Right atrium auricular region (tissue), 2 donors: Measurements from ENCODE around the gene CHST12. TPM values are rescaled to one million over a fixed set of nuclear protein-coding genes. Genes with fewer than 3 reads are reported as not detected.

Experiments used
- DNase-seq: peaks from one replicate; pipeline ENCODE4 v3.0.0-alpha.2; 2019; ENCODE audit warnings: low spot score
- H3K27ac ChIP-seq, 2 donors: fragments of 200-600 bp; sonication (generic); 1 replicate in 1 of 2; 2 replicates in 1 of 2; pipeline ENCODE4 v1.5.1; 2016 to 2019
- H3K27me3 ChIP-seq, 2 donors: fragments of 200-600 bp; sonication (generic); one replicate each; pipeline versions ENCODE4 v1.5.1 to v1.6.0; 2017 to 2019
- H3K36me3 ChIP-seq: fragments of 200-600 bp; sonication (generic); one replicate; pipeline ENCODE4 v1.5.1; 2016
- H3K4me1 ChIP-seq, 2 donors: fragments of 200-600 bp; sonication (generic); one replicate each; pipeline versions ENCODE4 v1.5.1 to v1.6.0; 2017 to 2019
- H3K4me3 ChIP-seq, 2 donors: fragments of 200-600 bp; sonication (generic); 1 replicate in 1 of 2; 2 replicates in 1 of 2; pipeline ENCODE4 v1.5.1; 2017 to 2019; ENCODE audit warnings: mild to moderate bottlenecking in 1 of 2, moderate library complexity in 1 of 2
- H3K9me3 ChIP-seq, 2 donors: fragments of 200-600 bp; sonication (generic); one replicate each; pipeline ENCODE4 v1.5.1; 2019
- CTCF ChIP-seq, 2 donors: fragments of 200-600 bp; sonication (generic); IDR thresholded peaks; one replicate each; pipeline ENCODE4 v1.5.1; 2019; ENCODE audit warnings: antibody characterized with exemption in 2 of 2
- total RNA-seq, 2 donors: library from RNA; depleted of rRNA; stranded (reverse); fragments of >200 nt; gene quantifications; one replicate each; pipeline ENCODE4 v1.1.0, GENCODE V29; 2016

Gene CHST12
- total RNA-seq, 2 donors from 2014 or later: 14.2 to 15.0 TPM

- Histone ChIP-seq H3K4me3 (no peak within 1 kb of the TSS), H3K4me1 (peaks cover 0 to 29% of the 10 kb centered on the region in 2 donors), H3K27ac (no peak within 1 kb of the TSS), H3K36me3 (no peaks in the 10 kb centered on the region), H3K27me3 (no peaks in the 10 kb centered on the region), H3K9me3 (no peaks in the 10 kb centered on the region)
- no peak for TF ChIP-seq CTCF (IDR thresholded peaks at IDR 0.05)
- no peak for DNase-seq
Observed at GRCh38 chr7:2476298-2476697, 72.9 kb downstream of the CHST12 start, which contains the start of gene GRIFIN. Gene GRIFIN, minus strand, starts transcription at chr7:2476398. Its CDS starts 15 bp downstream, at chr7:2476383.

- Histone ChIP-seq H3K36me3 (no peaks in the 10 kb centered on the region), H3K9me3 (no peaks in the 10 kb centered on the region), H3K27ac (no peak overlapping the region), H3K4me3 (no peak overlapping the region), H3K27me3 (no peaks in the 10 kb centered on the region), H3K4me1 (peaks cover 0 to 23% of the 10 kb centered on the region in 2 donors)
- no peak for TF ChIP-seq CTCF (IDR thresholded peaks at IDR 0.05)
- DNase-seq: no peak
Observed at GRCh38 chr7:2476776-2477446, 73.5 kb downstream of the CHST12 start.

GRCh38 chr7:2477447-2478398, 74.3 kb downstream of the CHST12 start:
- TF ChIP-seq CTCF (IDR thresholded peaks at IDR 0.05): peak; percentile 31 to 89
- H3K4me3 ChIP-seq: peak overlapping the region in 1 of 2 donors; percentile 4
- peaks cover 0 to 2% of the 10 kb centered on the region in 2 donors for H3K9me3 ChIP-seq
- H3K36me3 ChIP-seq: no peaks in the 10 kb centered on the region
- no peaks in the 10 kb centered on the region for H3K27me3 ChIP-seq
- no peak for DNase-seq
- H3K27ac ChIP-seq: peak overlapping the region in 1 of 2 donors; percentile 7
- peaks cover 0 to 23% of the 10 kb centered on the region in 2 donors for H3K4me1 ChIP-seq

GRCh38 chr7:2478399-2478785, 75.0 kb downstream of the CHST12 start:
- H3K27ac ChIP-seq: peak overlapping the region in 1 of 2 donors; percentile 7
- H3K9me3 ChIP-seq: peaks cover 4 to 7% of the 10 kb centered on the region in 2 donors
- TF ChIP-seq CTCF (IDR thresholded peaks at IDR 0.05): no peak
- peak overlapping the region in 1 of 2 donors; percentile 22 for H3K4me3 ChIP-seq
- no peaks in the 10 kb centered on the region for H3K36me3 ChIP-seq
- H3K27me3 ChIP-seq: no peaks in the 10 kb centered on the region
- peaks cover 0 to 23% of the 10 kb centered on the region in 2 donors for H3K4me1 ChIP-seq
- peak; percentile 85 for DNase-seq

- H3K27me3 ChIP-seq: no peaks in the 10 kb centered on the region
- H3K27ac ChIP-seq: peak overlapping the region in 1 of 2 donors; percentile 7
- peaks cover 0 to 23% of the 10 kb centered on the region in 2 donors for H3K4me1 ChIP-seq
- H3K4me3 ChIP-seq: peak overlapping the region in 1 of 2 donors; percentile 22
- TF ChIP-seq CTCF (IDR thresholded peaks at IDR 0.05): no peak
- no peak for DNase-seq
- H3K9me3 ChIP-seq: peaks cover 4 to 7% of the 10 kb centered on the region in 2 donors
- H3K36me3 ChIP-seq: no peaks in the 10 kb centered on the region
Observed at GRCh38 chr7:2478800-2479199, 75.4 kb downstream of the CHST12 start.
